ENCODE results near the gene GET4. TPM values are rescaled to one million over a fixed set of nuclear protein-coding genes. Genes with fewer than 3 reads are reported as not detected.

GET4 gene
- total and polyA plus RNA-seq, 12 donors, result 14.7 to 38.6 (median 20.8) TPM

- TF ChIP-seq CTCF (IDR thresholded peaks at IDR 0.05), result no peak
These were observed 26.6 kb upstream of the GET4 start for GRCh38 chr7:849781-850180.

GRCh38 chr7:851204-851603, 25.1 kb upstream of the GET4 start:
- ATAC-seq, result peak in 4 of 8 donors; percentile 30 to 48 (median 38)
- no peak overlapping the region for H3K27ac ChIP-seq
- peaks cover 0 to 91% (median 55%) of the 10 kb centered on the region in 9 donors for H3K36me3 ChIP-seq
- WGBS, 2 donors, result 71 to 73% methylated on average over 14 of the region's 14 CpGs
- H3K4me1 ChIP-seq, result peaks cover 0 to 12% (median 4%) of the 10 kb centered on the region in 9 donors
- peak in 1 of 9 donors; percentile 15 for TF ChIP-seq CTCF (IDR thresholded peaks at IDR 0.05)
- H3K9me3 ChIP-seq, result no peaks in the 10 kb centered on the region
- H3K27me3 ChIP-seq, result no peaks in the 10 kb centered on the region
- no peak overlapping the region for H3K4me3 ChIP-seq
- no peak for DNase-seq
- intact Hi-C loops (cut with DNase I), result loop anchor here in 1 of 10 donors (10.0 kb wide), 1 partner anchor 66 kb away; no protein-coding TSS in a partner anchor

More at GRCh38 chr7:849781-850180, 26.6 kb upstream of the GET4 start:
- intact Hi-C loops (cut with DNase I), result loop anchor here in 1 of 10 donors (10.0 kb wide), 1 partner anchor 65 kb away; no protein-coding TSS in a partner anchor
- Histone ChIP-seq H3K27ac (no peak overlapping the region), H3K27me3 (no peaks in the 10 kb centered on the region), H3K4me3 (no peak overlapping the region), H3K36me3 (peaks cover 0 to 91% (median 40%) of the 10 kb centered on the region in 9 donors), H3K9me3 (no peaks in the 10 kb centered on the region), H3K4me1 (peaks cover 0 to 12% (median 4%) of the 10 kb centered on the region in 9 donors)
- WGBS, 2 donors, result 88 to 90% methylated on average over 19 of the region's 19 CpGs
- no peak for ATAC-seq
- no peak for DNase-seq

- H3K4me3 ChIP-seq, result no peak overlapping the region
- 88 to 90% methylated on average over 33 of the region's 33 CpGs for WGBS, 2 donors
- ATAC-seq (no peak), DNase-seq (no peak)
- TF ChIP-seq CTCF (IDR thresholded peaks at IDR 0.05), result no peak
- no peaks in the 10 kb centered on the region for H3K27me3 ChIP-seq
- peaks cover 0 to 12% (median 4%) of the 10 kb centered on the region in 9 donors for H3K4me1 ChIP-seq
- no peak overlapping the region for H3K27ac ChIP-seq
- peaks cover 0 to 100% (median 70%) of the 10 kb centered on the region in 9 donors for H3K36me3 ChIP-seq
- H3K9me3 ChIP-seq, result no peaks in the 10 kb centered on the region
- intact Hi-C loops (cut with DNase I), result loop anchor here in 1 of 10 donors (10.0 kb wide), 1 partner anchor 69 kb away; no protein-coding TSS in a partner anchor
These were observed 22.8 kb upstream of the GET4 start for GRCh38 chr7:853366-854117.

- intact Hi-C loops (cut with DNase I), result loop anchor here in 1 of 10 donors (10.0 kb wide), 1 partner anchor 69 kb away; no protein-coding TSS in a partner anchor
- peaks cover 0 to 100% (median 69%) of the 10 kb centered on the region in 9 donors for H3K36me3 ChIP-seq
- no peak overlapping the region for H3K4me3 ChIP-seq
- 92 to 94% methylated on average over 32 of the region's 32 CpGs for WGBS, 2 donors
- no peaks in the 10 kb centered on the region for H3K27me3 ChIP-seq
- H3K4me1 ChIP-seq, result peaks cover 0 to 12% (median 4%) of the 10 kb centered on the region in 9 donors
- no peak overlapping the region for H3K27ac ChIP-seq
- no peak for DNase-seq
- peak in 1 of 8 donors; percentile 16 for ATAC-seq
- TF ChIP-seq CTCF (IDR thresholded peaks at IDR 0.05), result no peak
- H3K9me3 ChIP-seq, result no peaks in the 10 kb centered on the region
These were observed 22.1 kb upstream of the GET4 start for GRCh38 chr7:854118-854775.
